ENCODE results near the gene SDK1.
"Not testable (repeated sequence)": the region's sequence is repeated elsewhere in the genome, so short reads cannot be mapped to it uniquely, and the experiment has no call there.

The SDK1 gene

DNA sequence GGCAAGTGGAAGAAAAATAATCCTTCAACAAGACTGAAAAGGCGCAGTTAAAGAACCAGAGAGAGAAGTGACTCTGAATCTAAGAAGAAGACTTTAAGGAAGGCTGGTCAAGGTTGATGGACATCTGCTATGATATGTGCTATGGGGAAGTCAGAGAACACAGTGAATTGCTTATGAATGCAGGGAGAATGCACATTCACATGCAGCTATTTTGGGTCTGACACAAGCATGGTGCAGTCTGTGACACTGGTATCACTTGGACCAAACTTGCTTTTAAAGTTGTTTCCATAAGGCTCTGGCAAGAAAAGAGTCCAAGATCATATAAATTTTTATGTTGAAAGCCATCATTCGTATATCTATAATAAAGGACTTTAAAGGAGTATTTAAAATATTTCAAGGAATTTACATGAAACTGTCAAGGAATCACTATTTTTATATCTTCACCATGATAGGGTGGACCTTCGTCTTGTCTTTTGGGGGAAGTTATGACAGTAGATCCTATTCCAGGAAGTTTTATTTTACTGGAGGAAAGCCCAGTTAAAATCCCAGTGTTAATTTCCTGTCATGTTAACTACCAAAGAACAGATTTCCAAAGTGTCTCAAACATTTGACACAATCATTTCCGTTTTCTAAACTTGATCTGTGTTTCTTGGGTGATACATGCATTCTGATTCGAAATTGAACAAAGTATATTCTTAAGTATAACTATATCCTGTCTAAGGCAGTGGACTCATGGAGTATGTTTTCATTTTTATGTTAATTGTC, 239.6 kb downstream of the SDK1 start:
- no peak for DNase-seq

DNA sequence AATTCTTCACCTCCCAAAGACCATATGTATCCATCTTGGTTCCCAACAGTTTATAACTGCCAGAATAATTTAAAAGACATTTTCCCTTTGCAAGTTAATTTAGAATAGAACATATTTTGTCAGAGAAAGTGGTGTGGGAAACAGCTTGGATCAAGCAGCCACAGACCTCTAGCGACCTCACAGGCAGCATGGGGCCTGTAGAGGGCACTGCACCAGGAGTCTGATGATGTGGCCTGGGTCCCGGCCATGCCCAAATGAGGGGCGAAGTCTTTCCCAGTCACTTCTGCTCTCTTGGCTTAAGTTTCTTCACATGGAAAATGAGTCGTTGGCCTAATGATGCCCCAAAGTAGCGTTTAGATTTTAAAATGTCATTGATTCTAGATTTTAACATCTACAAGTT, 243.2 kb downstream of the SDK1 start:
- DNase-seq, result no peak

DNA sequence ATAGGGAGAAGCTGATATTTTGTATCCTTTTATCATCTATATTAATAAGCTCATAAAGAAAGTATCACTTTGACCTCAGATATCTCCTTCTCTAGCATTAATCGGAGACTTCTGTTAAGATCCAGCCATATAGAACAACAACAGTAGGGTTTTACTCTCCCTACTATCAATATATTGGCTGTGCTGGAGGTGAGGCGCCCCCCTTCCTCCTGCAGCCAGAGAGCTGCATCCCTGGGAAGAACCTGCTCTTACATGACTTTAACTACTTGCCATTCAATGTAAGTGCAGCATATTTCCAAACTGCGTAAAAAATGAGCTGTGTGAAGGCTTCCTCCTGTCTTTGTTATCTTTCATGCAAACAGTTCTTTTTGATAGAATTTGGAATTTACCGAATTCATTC, 247.8 kb downstream of the SDK1 start:
- no peak for DNase-seq

DNA sequence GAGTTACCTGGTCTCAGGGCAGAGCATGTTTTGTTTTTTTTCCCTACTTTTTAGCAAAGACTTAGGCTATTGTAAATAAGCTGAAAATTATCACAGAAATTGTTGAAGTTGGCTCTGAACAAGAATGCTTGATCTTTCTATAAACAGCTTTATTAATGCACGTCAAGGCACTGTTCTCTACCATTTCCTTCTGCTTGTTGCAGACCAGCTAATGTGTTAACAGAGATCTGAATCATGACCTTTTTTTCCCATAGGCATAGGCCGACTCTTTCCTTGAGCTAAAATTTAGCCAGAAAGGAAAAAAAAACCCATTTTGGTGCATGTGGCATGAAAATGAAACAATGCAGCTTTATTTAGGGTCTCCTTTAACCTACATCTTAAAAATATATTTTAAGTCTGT, 248.5 kb downstream of the SDK1 start:
- no peak for DNase-seq

DNA sequence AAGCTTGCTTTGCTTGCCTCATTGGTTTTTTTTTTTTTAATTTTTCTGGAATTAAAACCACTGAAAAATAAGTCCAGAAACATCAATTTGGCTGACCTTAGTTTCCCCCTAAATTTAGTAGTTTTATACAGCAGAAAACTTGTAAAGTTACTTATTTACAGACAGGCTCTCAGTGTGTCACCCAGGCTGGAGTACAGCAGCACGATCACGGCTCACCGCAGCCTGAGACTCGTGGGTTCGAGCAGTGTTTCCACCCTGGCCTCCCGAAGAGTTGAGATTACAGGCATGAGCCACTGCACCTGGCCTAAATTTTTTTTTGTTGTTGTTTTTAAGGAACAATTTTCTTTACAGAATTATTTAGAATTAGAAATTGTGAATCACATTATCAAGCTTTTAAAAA, 250.5 kb downstream of the SDK1 start:
- no peak for DNase-seq

DNA sequence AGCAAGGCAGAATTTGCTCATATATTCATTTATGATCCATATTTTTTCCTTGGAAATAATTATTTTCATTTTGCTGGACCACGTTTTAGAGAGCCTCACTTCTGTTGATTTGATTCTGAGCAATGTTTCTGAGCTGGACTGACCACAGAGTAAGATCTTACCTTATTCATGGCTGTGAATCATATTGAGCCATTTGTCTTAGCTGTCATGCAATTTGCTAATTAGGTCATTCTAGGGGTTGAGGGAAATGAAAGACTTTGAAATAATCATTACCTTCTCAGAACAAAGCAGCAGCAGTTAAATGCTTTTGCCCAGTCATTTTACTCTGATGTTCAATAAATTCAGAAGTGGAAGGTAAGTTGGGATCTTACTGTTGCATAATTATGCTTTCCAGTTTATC, 251.4 kb downstream of the SDK1 start:
- DNase-seq, result no peak

DNA sequence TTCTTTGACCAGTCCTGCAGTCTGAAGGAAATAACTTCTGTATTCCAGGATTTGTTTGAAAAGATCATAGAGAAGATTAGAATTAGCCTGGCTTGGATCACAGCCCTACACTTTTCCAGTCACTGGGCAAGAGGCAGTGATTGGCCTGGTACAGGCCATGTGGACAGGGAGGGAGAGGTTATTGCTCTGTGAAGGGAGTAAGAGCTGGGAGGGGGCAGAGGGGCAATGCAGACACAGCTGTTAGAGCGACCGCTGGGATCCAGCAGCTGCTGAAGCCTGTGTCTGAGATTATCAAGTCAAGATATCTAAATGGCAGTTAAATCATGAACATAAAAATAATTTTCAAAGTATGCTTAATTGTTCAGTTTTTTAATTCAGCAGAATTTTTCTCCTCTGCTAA, 257.3 kb downstream of the SDK1 start:
- no peak for DNase-seq

DNA sequence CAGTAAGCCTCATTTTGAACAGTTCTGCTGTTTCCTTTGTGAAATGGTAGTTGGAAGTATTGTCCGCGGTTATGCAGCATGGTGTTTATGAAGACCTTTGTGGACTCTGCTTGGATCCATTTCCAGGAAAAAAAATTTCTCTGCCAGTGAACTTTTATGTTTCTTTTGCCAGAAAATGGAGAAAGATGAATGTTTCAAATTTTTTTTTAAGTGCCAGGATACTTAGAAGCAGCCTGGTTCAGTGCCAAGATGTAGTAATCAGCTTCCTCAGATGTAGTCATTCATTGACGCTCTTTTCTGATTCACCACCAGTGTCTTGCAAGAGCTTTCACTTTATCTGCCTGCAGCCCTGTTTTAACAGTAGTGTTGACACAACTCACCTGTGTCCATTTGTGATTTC, 258.2 kb downstream of the SDK1 start:
- DNase-seq, result no peak

DNA sequence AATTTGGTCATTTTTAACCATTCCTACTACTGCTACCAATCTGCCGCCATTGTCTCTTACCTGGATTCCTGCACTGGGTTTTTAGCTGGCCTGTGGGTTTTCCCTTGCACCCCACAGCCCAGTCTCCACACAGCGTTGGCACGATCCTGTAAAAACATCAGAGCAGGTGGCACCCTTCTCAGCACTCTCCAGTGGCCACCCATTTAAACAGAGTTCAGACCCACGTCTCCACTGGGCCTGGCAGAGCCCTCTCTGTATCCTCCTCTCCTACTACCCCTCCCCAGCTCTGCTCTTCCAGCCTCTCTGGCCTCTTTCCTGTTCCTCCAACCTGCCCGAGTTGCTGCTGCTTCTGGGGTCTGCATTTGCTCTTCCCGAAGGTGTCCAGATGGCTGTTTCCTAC, 259.4 kb downstream of the SDK1 start:
- no peak for DNase-seq

DNA sequence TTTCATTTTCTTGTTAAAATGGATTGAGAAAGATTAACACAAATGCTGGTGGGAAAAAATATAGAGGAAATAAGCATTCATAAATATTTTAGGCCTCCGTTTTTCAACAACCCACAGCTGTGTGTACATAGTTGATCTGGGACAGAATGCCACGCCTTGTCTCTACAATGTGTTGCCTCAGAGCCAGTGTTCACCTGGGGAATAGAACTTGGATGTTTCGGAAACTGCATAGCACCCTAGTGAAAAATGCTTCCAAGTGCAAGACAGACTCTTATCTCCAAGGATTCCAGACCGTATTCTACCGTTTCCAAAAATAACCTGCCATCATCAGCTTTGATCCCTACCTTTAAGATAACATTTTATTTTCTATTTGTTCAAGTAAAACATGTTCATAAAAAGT, 260.9 kb downstream of the SDK1 start:
- no peak for DNase-seq

DNA sequence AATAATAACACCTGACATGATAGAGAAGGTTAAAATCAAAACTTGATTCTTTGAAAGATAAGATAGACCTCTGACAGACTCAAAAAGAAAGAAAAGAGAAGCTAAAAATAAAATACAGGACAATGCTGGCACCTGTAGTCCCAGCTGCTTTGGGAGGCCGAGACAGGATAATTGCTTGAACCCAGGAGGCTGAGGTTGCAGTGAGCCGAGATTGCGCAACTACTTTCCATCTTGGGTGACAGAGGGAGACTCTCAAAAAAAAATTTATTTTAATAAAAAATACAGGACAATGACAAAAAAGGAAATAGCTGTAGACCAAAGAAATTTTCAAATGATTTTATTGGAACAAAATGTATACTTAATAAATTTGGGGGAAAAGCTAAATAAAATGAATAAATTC, 263.2 kb downstream of the SDK1 start:
- DNase-seq, result no peak

DNA sequence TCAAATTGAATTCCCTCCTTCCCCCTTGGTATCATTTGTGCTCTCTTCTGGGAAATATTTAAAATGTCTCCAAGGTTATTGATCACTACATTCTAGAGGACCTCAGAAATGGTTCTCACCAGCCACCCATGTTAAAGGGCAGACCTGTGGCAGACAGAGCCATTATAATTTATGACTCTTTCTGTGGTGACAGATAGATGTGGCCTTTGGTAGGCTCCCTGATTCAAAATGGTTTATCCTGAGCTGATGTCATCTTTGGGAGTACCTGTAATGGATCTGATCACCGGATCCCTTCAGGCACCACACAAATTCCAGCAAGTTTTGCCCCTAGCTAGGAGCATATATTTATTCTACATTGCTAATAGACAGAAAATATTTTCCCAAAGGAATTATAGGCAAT, 267.5 kb downstream of the SDK1 start:
- no peak for DNase-seq

DNA sequence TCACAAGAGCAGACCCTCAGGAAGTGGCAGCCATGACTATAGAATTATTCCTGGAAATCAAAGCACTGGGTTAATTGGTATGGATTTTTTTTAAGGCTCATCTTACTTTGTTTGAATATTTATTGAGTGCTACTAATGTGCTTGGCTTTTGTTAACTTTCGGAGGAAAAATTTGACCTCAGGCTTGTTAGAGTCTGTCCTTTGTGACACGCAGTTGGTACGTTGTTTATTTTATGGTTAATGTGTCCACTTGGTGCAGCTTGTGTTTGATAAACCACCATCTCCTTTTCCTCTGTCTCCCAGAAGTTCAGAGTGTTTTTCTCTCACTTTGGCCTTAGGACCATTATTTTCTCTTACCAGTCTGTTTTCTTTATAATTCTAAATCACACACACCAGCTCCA, 268.6 kb downstream of the SDK1 start:
- no peak for DNase-seq

DNA sequence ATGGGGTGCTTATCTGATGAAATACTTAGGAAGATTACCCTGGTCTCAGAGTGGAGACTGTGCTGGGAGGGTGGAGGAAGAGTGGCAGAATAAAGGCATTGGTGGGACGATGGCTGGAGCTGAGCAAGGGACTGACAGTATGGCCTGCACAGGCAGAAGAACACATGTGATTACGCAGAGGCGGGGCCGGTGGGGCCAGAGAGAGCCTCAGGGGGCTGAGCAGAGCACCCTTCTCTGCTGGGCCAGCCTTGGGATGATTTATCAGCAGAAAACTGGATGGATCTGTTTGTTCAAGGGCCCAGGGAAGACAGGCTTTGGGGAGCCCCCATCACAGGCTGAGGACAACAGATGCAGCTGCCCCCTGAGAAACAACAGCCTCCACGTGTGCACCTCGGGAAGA, 272.1 kb downstream of the SDK1 start:
- no peak for DNase-seq

DNA sequence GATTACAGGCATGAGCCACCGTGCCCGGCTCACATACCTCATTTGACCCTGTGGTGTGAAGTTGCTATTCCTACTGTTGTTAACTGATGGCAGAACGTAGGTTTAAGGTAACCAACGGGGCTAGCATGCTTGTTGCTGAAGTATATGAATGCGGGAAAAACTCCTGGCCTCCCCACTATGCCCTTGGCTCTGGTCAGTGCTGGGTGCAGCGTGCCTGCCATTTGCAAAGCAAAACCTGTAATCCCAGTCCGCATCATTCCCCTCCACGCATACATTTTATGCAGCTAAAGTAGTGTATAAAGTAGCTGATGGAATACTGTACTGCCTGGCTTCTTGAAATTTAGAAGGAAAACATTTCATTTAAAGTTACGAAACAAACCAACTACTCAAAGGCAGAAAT, 273.3 kb downstream of the SDK1 start:
- no peak for DNase-seq

DNA sequence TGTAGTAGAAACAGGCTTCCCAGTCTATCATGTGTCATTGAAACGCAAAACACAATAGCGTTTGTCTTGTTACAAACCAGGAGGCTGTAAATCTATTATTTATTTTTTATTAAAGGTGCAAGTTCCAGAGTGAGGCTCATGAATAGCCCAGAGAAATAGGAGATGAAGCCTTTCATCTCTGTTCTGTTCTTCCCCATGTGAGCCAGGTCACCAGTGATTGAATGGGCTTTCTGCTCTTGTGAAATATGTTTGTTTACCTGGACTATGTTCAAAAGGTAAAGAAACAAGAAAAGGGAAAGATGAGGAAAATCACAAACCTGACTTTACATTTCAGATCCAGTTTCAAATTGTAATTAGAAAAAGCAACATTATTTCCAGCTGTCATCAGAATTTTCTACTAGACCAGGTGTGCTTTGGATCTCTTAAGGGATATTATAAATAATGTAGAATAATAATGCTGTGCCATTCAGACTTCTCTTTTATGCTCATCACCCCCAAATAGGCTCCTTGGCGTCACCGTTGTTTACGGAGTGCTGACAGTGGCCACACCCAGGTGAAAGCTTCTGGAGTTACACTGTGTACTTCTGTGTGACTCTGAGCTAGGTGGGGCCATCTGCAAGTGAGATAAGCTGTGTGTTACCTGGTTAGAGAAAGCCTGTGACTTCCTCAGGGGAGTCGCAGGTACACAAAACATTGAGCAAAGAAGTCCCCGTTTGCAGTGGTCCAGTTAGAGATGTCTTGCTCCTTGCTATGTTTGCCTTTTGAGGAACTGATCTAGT, 274.9 kb downstream of the SDK1 start:
- DNase-seq, result no peak

DNA sequence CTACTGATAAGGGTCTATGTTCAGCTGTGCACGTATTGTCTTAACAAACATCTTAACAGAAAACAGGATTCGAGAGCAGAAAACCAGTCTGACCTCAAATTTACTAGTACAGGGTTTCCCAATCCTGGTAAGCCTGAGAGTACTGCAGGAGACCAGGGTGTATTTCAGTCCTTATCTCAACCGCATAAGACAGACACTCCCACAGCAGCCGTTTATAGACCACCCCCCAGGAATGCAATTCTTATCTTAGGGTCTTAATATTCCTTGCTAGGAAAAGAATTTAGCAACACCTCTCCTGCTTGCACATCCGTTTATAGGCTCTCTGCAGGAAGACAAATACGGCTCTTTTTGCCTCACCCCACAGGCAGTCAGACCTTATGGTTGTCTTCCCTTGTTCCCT, 277.3 kb downstream of the SDK1 start:
- no peak for DNase-seq

DNA sequence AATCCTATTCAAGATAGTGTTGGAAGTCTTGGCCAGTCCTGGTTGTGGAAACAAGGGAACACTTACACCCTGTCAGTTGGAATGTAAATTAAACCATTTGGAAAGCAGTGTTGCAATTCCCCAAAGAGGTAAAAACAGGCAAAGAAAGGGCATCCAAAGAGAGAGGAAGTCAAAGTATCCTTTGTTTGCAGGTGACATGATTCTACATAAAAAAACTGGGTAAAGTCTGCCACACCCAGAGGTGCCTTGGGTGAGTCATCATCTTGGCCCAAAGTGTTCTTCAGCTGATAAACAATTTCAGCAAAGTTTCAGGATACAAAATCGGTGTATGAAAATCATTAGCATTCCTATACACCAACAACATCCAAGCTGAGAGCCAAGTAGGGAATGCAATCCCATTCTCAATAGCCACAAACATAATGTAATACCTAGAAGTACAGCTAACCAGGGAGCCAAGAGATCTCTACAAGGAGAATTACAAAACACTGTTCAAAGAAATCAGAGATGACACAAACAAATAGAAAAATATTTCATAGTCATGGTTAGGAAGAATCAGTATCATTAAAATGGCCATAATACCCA, 278.7 kb downstream of the SDK1 start:
- DNase-seq, result no peak

DNA sequence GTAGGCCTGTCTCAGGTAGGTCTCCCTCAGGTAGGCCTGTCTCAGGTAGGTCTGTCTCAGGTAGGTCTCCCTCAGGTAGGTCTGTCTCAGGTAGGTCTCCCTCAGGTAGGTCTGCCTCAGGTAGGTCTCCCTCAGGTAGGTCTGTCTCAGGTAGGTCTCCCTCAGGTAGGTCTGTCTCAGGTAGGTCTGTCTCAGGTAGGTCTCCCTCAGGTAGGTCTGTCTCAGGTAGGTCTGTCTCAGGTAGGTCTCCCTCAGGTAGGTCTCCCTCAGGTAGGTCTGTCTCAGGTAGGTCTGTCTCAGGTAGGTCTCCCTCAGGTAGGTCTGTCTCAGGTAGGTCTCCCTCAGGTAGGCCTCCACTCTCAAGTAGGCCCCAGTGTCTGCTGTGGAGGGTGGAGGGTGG, 281.1 kb downstream of the SDK1 start:
- not testable (repeated sequence) for DNase-seq

DNA sequence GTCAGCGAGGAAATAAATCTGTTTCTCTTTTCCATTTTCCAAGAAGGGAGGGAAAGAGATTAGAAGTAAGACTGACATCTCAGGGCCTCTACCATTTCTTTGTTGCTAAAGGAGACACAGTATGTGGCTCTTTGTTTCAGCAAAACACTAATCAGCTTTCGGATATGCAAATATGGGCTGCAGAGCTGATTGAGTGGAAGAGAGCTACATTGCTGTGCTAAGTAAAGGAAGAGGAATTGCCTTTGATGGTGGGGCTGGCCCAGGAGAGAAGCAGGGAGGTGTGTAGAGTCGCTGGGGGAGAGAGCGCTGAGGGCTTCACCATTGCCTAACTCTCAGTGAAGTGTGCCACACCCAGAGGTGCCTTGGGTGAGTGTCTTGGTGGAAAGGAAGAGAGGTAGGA, 284.8 kb downstream of the SDK1 start:
- no peak for DNase-seq

DNA sequence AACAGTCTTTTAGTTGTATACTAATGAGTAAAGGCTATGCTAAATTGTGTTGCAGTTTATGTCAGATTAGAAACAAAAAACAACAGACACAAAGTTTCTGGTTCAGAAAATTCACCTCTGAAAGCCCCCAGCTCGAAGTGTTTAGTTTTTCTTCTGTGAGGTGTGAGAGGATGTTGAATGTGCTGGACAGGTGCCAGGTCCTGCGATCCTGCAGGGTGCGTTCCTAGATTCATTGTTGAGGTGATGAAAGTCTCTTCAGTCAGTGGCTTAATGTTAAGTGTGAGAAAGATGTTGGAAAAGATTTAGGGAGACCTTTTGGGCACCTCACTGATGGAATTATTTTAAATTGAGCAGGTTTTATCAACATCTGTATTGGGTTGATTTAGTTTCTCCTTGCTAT, 287.3 kb downstream of the SDK1 start:
- no peak for DNase-seq

DNA sequence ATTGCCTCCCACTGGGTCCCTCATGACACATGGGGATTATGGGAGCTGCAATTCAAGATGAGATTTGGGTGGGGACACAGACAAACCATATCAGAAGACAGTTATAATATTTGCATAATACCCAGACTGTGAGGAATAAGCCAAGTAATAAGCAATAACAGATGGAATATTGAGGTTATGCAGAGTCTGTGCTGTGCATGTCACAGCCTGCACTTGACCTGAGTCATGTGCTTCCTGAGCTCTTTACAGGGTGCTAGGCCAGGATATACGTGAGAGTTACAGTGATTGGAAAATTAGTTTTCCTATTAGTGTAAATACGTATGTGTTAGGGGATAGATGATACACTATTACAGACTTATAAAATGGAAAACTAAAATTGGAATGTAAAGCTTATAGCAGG, 288.7 kb downstream of the SDK1 start:
- no peak for DNase-seq

DNA sequence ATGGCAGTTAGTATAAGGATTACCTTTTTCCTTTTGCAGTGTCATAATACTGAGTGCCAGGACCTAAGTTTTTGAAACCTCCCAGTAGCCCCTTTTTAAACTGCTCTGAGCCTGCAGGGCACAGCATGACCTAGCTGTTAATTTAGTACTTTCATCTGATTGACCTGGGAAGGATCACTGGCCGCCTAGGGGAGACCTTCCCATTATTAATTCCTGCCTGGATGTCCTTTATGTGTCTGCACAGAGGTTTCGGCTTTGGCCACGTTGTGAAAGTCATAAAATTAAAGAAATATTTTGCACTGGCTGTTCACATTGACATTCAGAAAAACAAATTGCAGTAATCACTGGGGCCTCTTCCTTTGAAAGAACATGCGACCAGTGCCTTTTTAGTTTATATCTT, 290.2 kb downstream of the SDK1 start:
- DNase-seq, result no peak

DNA sequence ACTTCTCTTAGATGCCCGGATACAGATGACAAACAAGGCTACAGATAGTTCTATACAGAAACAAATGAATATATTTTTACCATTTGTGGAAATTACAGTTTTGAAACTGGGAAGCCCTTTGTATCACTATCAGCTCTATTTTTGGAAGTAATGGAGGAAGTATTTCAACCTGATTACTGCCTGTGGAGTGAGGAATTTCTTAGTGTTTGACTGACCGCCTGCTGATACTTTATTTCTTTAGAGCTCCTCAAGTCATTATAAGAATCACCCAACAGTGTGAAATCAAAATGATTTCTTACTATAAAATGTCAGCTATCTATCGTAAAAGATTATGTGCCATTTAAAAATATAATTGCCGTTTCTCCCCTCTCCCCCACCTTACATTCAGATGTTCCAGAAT, 290.9 kb downstream of the SDK1 start:
- DNase-seq, result no peak

All from hippocampal formation (tissue), 2 donors.